Heart right ventricle (tissue), 16 donors: Measurements from ENCODE around the gene HSPG2. TPM values are rescaled to one million over a fixed set of nuclear protein-coding genes. Genes with fewer than 3 reads are reported as not detected.

Experiments
- ATAC-seq, 8 donors: fragments of 200-7000 bp; cut with Tn5 transposase; one replicate each; pipeline ENCODE4 v1.9.1; 2020; ENCODE audit warnings: mild to moderate bottlenecking in 8 of 8, moderate library complexity in 8 of 8, moderate number of reproducible peaks in 1 of 8
- DNase-seq, 2 donors: peaks; one replicate each; pipeline ENCODE4 v3.0.0-alpha.2; 2020
- H3K27ac ChIP-seq, 10 donors: fragments of 200-600 bp; sonication (generic) in 2 of 10; one replicate each; pipeline versions ENCODE4 v1.5.0 to v1.8.0; 2020 to 2022; ENCODE audit warnings: mild to moderate bottlenecking in 3 of 10
- H3K27me3 ChIP-seq, 7 donors: fragments of 200-600 bp; one replicate each; pipeline ENCODE4 v1.8.0; 2021 to 2022; ENCODE audit warnings: mild to moderate bottlenecking in 2 of 7
- H3K36me3 ChIP-seq, 9 donors: fragments of 200-600 bp; sonication (generic) in 1 of 9; one replicate each; pipeline versions ENCODE4 v1.5.0 to v1.8.0; 2020 to 2022; ENCODE audit warnings: mild to moderate bottlenecking in 2 of 9
- H3K4me1 ChIP-seq, 9 donors: fragments of 200-600 bp; sonication (generic) in 1 of 9; one replicate each; pipeline versions ENCODE4 v1.5.0 to v1.8.0; 2020 to 2022; ENCODE audit warnings: mild to moderate bottlenecking in 4 of 9
- H3K4me3 ChIP-seq, 10 donors: fragments of 200-600 bp; sonication (generic) in 2 of 10; one replicate each; pipeline versions ENCODE4 v1.5.0 to v1.8.0; 2020 to 2022; ENCODE audit warnings: mild to moderate bottlenecking in 7 of 10, moderate library complexity in 2 of 10
- H3K9me3 ChIP-seq, 11 donors: fragments of 200-600 bp in 10 of 11; sonication (generic) in 2 of 11; one replicate each; pipeline versions ENCODE4 v1.5.0 to v1.8.0; 2013 to 2022; ENCODE audit warnings: mild to moderate bottlenecking in 2 of 11, control low read depth in 1 of 11, moderate library complexity in 1 of 11
- WGBS, 2 donors: extraction: QIAGEN DNeasy Blood & Tissue Kit; methylation state at CpG; one replicate each; pipeline ENCODE4 v1.1.7; 2013; ENCODE audit warnings: inconsistent platforms in 1 of 2; 5-methylcytosine and 5-hydroxymethylcytosine counted together
- intact Hi-C, 10 donors: fragments of 100-400 bp; cut with DNase I; formaldehyde crosslinking; loops; one replicate each; pipeline versions ENCODE4 v1.11.1 to v1.14.2; 2022
- polyA plus RNA-seq, 2 donors: library from polyadenylated mRNA; stranded (reverse); fragments of 200-250 nt; gene quantifications; one replicate each; pipeline ENCODE4 v1.2.3, GENCODE V29; 2013
- total RNA-seq, 10 donors: library from RNA; stranded (reverse); fragmentation: NEBNext Ultra II Directional in 3 of 10; extraction: Animal tissue kit (Norgen Biotek cat#: 25700) in 3 of 10; gene quantifications; one replicate each; pipeline versions ENCODE4 v1.2.1 to v1.2.4, GENCODE V29; 2021 to 2023
- TF ChIP-seq, protein P1 (sequence below), 9 donors: fragments of 200-600 bp; sonication (generic) in 2 of 9; IDR thresholded peaks; one replicate each; pipeline versions ENCODE4 v1.5.0 to v1.8.0; 2021 to 2022; ENCODE audit warnings: antibody characterized with exemption in 9 of 9, mild to moderate bottlenecking in 5 of 9, moderate library complexity in 1 of 9
- donor health status: Arrhythmogenic right ventricular cardiomyopathy.
- donor health status: ischemic (EF 13 %, LVEDD 7.1; RV severe dilation, severe dysfunction).
- donor health status: healthy with polysubstance abuse.
- donor health status: DM: no; HTN: yes; CAD: no.
- donor health status: DM: no; HTN: no; CAD: no.
- donor health status: ischemic (EF 25% LVEDD 6.9; RV normal size, moderate dysfunction).
- donor health status: ischemic (EF 25% LVEDD 5.7; RV mildly dilated, moderate dysfunction).
- donor health status: healthy.
- donor health status: DM: yes; HTN: yes; CAD: no.
- donor health status: Ischemic cardiomyopathy.
- donor health status: ischemic (EF 35%, LVEDD 5.7; RV mildly dilated, moderate dysfunction).
- donor health status: nonischemic (EF 11% LVEDD 7.7; RV severe dilation, severe dysfunction).
- donor health status: DM: yes; HTN: yes; CAD: no.
- donor health status: PGD.
- donor health status: ischemic (EF 29% LVEDD 5.4; RV normal size, mild dysfunction).
- donor health status: nonischemic (EF 23%, LVEDD 6.1; RV moderate dilation, normal function).

HSPG2 gene
- total and polyA plus RNA-seq, 12 donors, result 221 to 508 (median 310) TPM

DNA sequence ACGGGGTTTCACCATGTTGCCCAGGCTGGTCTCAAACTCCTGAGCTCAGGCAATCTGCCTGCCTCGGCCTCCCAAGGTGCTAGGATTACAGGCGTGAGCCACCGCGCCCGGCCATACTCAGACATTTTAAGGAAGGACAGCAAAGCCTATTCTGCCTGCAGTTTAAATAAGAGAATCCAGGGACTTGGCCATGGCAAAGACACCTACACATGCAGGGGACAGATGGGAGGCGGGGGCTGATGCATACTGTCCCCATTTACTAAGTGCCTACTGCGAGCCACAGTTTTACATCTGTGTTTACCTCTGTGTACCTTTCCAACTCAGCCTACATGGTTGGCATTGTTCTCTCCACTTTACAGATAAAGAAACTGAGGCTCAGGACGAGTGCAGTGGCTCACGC is 99.6 kb downstream of the HSPG2 start:
- ATAC-seq (no peak), DNase-seq (no peak)
- WGBS, 2 donors, result 96 to 98% methylated on average over 10 of the region's 10 CpGs
- Histone ChIP-seq H3K4me3 (no peak overlapping the region), H3K27ac (no peak overlapping the region), H3K27me3 (no peaks in the 10 kb centered on the region), H3K36me3 (peaks cover 12 to 100% (median 98%) of the 10 kb centered on the region in 9 donors), H3K4me1 (no peaks in the 10 kb centered on the region), H3K9me3 (peaks cover 0 to 9% (median 0%) of the 10 kb centered on the region in 11 donors)
- intact Hi-C loops, result no loop called here
- TF ChIP-seq, protein P1, sequence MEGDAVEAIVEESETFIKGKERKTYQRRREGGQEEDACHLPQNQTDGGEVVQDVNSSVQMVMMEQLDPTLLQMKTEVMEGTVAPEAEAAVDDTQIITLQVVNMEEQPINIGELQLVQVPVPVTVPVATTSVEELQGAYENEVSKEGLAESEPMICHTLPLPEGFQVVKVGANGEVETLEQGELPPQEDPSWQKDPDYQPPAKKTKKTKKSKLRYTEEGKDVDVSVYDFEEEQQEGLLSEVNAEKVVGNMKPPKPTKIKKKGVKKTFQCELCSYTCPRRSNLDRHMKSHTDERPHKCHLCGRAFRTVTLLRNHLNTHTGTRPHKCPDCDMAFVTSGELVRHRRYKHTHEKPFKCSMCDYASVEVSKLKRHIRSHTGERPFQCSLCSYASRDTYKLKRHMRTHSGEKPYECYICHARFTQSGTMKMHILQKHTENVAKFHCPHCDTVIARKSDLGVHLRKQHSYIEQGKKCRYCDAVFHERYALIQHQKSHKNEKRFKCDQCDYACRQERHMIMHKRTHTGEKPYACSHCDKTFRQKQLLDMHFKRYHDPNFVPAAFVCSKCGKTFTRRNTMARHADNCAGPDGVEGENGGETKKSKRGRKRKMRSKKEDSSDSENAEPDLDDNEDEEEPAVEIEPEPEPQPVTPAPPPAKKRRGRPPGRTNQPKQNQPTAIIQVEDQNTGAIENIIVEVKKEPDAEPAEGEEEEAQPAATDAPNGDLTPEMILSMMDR (IDR thresholded peaks at IDR 0.05), result no peak

DNA sequence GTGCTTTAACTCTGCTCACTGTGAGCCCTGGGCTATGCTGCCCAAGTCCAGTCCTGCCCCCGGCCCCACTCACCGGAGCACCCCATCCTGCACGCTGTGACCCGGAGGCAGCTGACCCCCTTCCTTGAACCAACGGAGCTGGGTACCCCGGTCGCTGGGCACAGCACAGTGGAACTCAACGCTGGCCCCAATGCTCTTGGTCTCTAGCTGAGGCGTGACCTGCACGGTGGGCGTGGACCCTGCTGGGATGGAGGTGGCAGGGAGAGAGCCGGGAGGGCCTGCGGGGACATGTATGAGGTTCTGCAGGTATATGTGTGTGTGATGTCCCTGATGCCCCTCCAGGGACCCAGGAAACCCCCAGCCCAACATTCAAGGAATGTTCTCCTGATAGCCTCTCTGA is 100.4 kb downstream of the HSPG2 start:
- Histone ChIP-seq H3K9me3 (peaks cover 0 to 9% (median 0%) of the 10 kb centered on the region in 11 donors), H3K27ac (no peak overlapping the region), H3K36me3 (peaks cover 12 to 100% (median 97%) of the 10 kb centered on the region in 9 donors), H3K4me3 (no peak overlapping the region), H3K27me3 (no peaks in the 10 kb centered on the region), H3K4me1 (no peaks in the 10 kb centered on the region)
- 91 to 95% methylated on average over 13 of the region's 13 CpGs for WGBS, 2 donors
- DNase-seq (no peak), ATAC-seq (peak in 1 of 8 donors; percentile 2)
- intact Hi-C loops, result no loop called here
- TF ChIP-seq, protein P1 (IDR thresholded peaks at IDR 0.05), result no peak

DNA sequence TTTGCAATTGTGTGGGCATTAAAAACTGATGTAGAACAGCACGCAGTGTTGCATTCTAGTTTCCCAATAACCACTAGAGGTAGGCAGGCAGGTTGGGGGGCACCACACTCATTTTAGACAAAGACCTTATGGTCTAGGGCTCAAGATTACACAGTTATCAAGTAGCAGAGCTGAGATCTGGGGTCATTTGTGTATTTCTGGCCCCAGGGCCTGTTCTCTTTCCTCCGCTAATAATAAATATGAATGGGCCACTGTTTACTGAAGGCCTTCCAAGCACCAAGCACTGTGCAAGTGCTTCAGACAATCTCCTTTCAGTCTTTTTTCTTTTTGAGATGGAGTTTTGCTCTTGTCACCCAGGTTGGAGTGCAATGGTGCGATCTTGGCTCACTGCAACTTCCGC is 101.1 kb downstream of the HSPG2 start:
- Histone ChIP-seq H3K9me3 (peaks cover 0 to 9% (median 0%) of the 10 kb centered on the region in 11 donors), H3K36me3 (peaks cover 17 to 100% (median 97%) of the 10 kb centered on the region in 9 donors), H3K4me1 (no peaks in the 10 kb centered on the region), H3K27me3 (no peaks in the 10 kb centered on the region), H3K27ac (no peak overlapping the region), H3K4me3 (no peak overlapping the region)
- no peak for ATAC-seq
- WGBS, 2 donors, result 93 to 99% methylated on average over 4 of the region's 4 CpGs
- no peak for DNase-seq
- intact Hi-C loops, result no loop called here
- TF ChIP-seq, protein P1 (IDR thresholded peaks at IDR 0.05), result no peak

DNA sequence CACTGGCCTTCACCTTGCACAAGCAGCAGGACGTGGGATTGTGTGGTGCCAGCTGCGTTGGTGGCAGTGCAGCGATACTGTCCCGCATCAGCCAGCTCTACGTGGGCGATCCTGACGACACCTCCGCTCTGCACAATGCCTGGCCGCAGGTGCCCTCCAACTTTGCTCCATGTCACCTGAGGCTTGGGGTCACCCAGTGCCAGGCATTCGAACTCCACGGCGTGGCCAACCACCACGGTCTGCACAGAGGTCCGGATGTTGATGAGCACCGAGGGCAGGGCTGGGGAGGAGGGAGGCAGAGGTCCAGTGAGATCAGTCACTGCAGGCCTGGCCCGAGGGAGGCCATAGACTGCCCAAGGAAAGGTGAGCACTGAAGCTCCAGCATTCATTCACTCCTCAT is 102.4 kb downstream of the HSPG2 start:
- Histone ChIP-seq H3K27me3 (no peaks in the 10 kb centered on the region), H3K36me3 (peaks cover 20 to 100% (median 95%) of the 10 kb centered on the region in 9 donors), H3K4me1 (no peaks in the 10 kb centered on the region), H3K9me3 (peaks cover 0 to 9% (median 0%) of the 10 kb centered on the region in 11 donors), H3K4me3 (no peak overlapping the region), H3K27ac (no peak overlapping the region)
- TF ChIP-seq, protein P1 (IDR thresholded peaks at IDR 0.05), result no peak
- no peak for ATAC-seq
- DNase-seq, result no peak
- 94 to 97% methylated on average over 16 of the region's 16 CpGs for WGBS, 2 donors
- intact Hi-C loops, result no loop called here
